ENCODE measurements around the gene TMEM53.

- TF ChIP-seq CTCF (conservative IDR thresholded peaks at IDR 0.05 in 1 of 2, IDR thresholded peaks at IDR 0.05 in 1 of 2; ENCODE audit: extremely low read depth in 1 of 2, insufficient read depth in 1 of 2, low read depth in 1 of 2, low read length in 2 of 2) (no peak), EZH2 (IDR thresholded peaks at IDR 0.05; ENCODE audit: borderline replicate concordance, low read length) (no peak)
Measured at GRCh38 chr1:44681905-44682882, 7.9 kb upstream of the TMEM53 start.

Data from mammary epithelial cell (primary cell).